ENCODE results near the gene OR52K2.

DNA sequence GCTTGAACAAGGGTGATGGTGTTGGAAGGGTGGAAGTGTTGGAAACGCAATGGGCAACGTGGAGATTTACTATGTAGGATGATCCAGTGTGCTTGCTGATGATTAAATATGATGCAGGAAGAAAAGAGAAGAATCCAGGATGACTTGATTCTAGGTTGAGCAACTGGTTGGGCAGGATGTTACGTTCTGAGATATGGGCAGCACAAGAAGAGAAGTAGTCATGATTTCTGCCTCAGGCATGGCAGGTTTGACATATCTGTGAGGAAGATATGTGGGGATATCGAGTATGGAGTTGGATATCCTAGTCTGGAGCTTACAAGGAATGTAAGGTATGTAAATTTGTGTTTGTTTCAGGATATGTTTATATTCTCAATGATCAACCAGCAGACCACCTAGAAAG, 35.2 kb downstream of the OR52K2 start:
- TF ChIP-seq, protein P1, sequence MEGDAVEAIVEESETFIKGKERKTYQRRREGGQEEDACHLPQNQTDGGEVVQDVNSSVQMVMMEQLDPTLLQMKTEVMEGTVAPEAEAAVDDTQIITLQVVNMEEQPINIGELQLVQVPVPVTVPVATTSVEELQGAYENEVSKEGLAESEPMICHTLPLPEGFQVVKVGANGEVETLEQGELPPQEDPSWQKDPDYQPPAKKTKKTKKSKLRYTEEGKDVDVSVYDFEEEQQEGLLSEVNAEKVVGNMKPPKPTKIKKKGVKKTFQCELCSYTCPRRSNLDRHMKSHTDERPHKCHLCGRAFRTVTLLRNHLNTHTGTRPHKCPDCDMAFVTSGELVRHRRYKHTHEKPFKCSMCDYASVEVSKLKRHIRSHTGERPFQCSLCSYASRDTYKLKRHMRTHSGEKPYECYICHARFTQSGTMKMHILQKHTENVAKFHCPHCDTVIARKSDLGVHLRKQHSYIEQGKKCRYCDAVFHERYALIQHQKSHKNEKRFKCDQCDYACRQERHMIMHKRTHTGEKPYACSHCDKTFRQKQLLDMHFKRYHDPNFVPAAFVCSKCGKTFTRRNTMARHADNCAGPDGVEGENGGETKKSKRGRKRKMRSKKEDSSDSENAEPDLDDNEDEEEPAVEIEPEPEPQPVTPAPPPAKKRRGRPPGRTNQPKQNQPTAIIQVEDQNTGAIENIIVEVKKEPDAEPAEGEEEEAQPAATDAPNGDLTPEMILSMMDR (IDR thresholded peaks at IDR 0.05): no peak
- TF ChIP-seq EZH2 (IDR thresholded peaks at IDR 0.05) (no peak), EZH2phosphoT487 (IDR thresholded peaks at IDR 0.05) (no peak)

Data from neural progenitor cell (in vitro differentiated cells).